Stimulated activated CD8-positive, alpha-beta memory T cell treated with anti-CD3 and anti-CD28 coated beads, Interleukin-15, amount 100 ng/mL, for 48 hours (primary cell): Measurements from ENCODE around the gene CTRL.
"Not testable (repeated sequence)": the region's sequence is repeated elsewhere in the genome, so short reads cannot be mapped to it uniquely, and the experiment has no call there.

Source experiments
- DNase-seq, 2 donors: peaks; one replicate each; pipeline ENCODE4 v3.0.0-alpha.2; 2020; ENCODE audit warnings: low read depth in 2 of 2

Gene CTRL

GRCh38 chr16:67931712-67932461 lies at the start of gene CTRL:
Gene CTRL, minus strand, starts transcription at chr16:67931862. Its CDS starts 10 bp downstream, at chr16:67931852.
- no peak for DNase-seq

GRCh38 chr16:67979955-67980678 lies 48.5 kb upstream of the CTRL start, which contains the start of gene DPEP3:
Gene DPEP3, minus strand, starts transcription at chr16:67980499. Its CDS starts 119 bp downstream, at chr16:67980380.
- no peak for DNase-seq

- DNase-seq: no peak
Measured at GRCh38 chr16:67977469-67978227, 46.0 kb upstream of the CTRL start.

GRCh38 chr16:67977005-67977404 lies 45.3 kb upstream of the CTRL start:
- no peak for DNase-seq

GRCh38 chr16:67976205-67976604 lies 44.5 kb upstream of the CTRL start:
- no peak for DNase-seq

- no peak for DNase-seq
Measured at GRCh38 chr16:67975321-67976105, 43.9 kb upstream of the CTRL start.

GRCh38 chr16:67972285-67972684 lies 40.6 kb upstream of the CTRL start:
- DNase-seq: not testable (repeated sequence)

GRCh38 chr16:67971111-67971510 lies 39.4 kb upstream of the CTRL start:
- no peak for DNase-seq

GRCh38 chr16:67969254-67970039 lies 37.8 kb upstream of the CTRL start:
- no peak for DNase-seq

GRCh38 chr16:67968400-67969253 lies 37.0 kb upstream of the CTRL start, which contains the start of gene SLC12A4:
Gene SLC12A4, minus strand, starts transcription at chr16:67968637. Its CDS starts 84 bp downstream, at chr16:67968553.
- peak; percentile 90 to 92 for DNase-seq

GRCh38 chr16:67967958-67968399 lies 36.3 kb upstream of the CTRL start:
- peak in 1 of 2 donors; percentile 10 for DNase-seq

GRCh38 chr16:67967183-67967957 lies 35.7 kb upstream of the CTRL start:
- DNase-seq: no peak

GRCh38 chr16:67966549-67967182 lies 35.0 kb upstream of the CTRL start:
- no peak for DNase-seq

- no peak for DNase-seq
Measured at GRCh38 chr16:67965668-67966548, 34.2 kb upstream of the CTRL start.

GRCh38 chr16:67964477-67965131 lies 32.9 kb upstream of the CTRL start:
- DNase-seq: no peak

- DNase-seq: no peak
Measured at GRCh38 chr16:67963662-67964321, 32.1 kb upstream of the CTRL start.
